HepG2 (cell line): ENCODE measurements around the gene WDR37. TPM values are rescaled to one million over a fixed set of nuclear protein-coding genes. Genes with fewer than 3 reads are reported as not detected.
A peak's percentile ranks its signal among the peaks of the same experiment; 100 is the strongest.

Experiments
- ATAC-seq: fragments of 200-7000 bp; cut with Tn5 transposase; 3 replicates; pipeline ENCODE4 v1.9.1; 2020; ENCODE audit warnings: mild to moderate bottlenecking, moderate library complexity
- BruUV-seq: library from RNA; stranded (reverse); fragments of 400-500 nt; replicated peaks from 2 replicates; lab custom pipeline; 2021; lab: Mats Ljungman, UMichigan
- CTCF ChIA-PET: fragments of 300-600 bp; formaldehyde crosslinking; extraction: SDS; loops from one replicate; lab custom pipeline; 2021; ENCODE audit warnings: low total read pairs, inconsistent platforms, low intra/inter-chr PET ratio; lab: Yijun Ruan, JAX
- POLR2A ChIA-PET: fragments of 350-600 bp; sonication (Branson Sonifier 250); formaldehyde crosslinking; loops from one replicate; lab custom pipeline; 2020; ENCODE audit warnings: antibody characterized with exemption, inconsistent platforms; lab: Yijun Ruan, JAX
- DNase-seq: peaks from one replicate; pipeline ENCODE4 v3.0.0-alpha.2; 2015; ENCODE audit warnings: low spot score
- FAIRE-seq: peaks from 3 replicates; lab custom pipeline; 2011; peaks lifted over from hg19 to GRCh38; lab: Jason Lieb, UNC
- H2AFZ ChIP-seq: one replicate; pipeline ENCODE4 v1.6.1; 2011; ENCODE audit warnings: low read length, inconsistent platforms
- H3K27ac ChIP-seq: fragments of 300-600 bp; 3 replicates; pipeline ENCODE4 v1.8.0; 2011; ENCODE audit warnings: mixed run types, mild to moderate bottlenecking, mixed read lengths, low read length, inconsistent platforms; ENCODE audit not compliant: insufficient read depth; ENCODE audit errors: extremely low read length
- H3K27me3 ChIP-seq, 2 experiments: fragments of 200-600 bp in 1 of 2; 2 replicates in 1 of 2; 3 replicates in 1 of 2; pipeline versions ENCODE4 v1.6.0 to v1.8.0; 2011; ENCODE audit warnings: low read length in 2 of 2, mild to moderate bottlenecking in 2 of 2, moderate library complexity in 2 of 2, inconsistent platforms in 1 of 2; ENCODE audit not compliant: insufficient read depth in 2 of 2, control insufficient read depth in 1 of 2
- H3K36me3 ChIP-seq, 2 experiments: fragments of 200-600 bp in 1 of 2; replicated peaks in 1 of 2; 2 replicates in 1 of 2; 3 replicates in 1 of 2; pipeline versions ENCODE4 v1.5.1 to v1.8.0; 2011; ENCODE audit warnings: low read length in 2 of 2, inconsistent platforms in 1 of 2; ENCODE audit not compliant: insufficient read depth in 2 of 2, control insufficient read depth in 1 of 2
- H3K4me1 ChIP-seq: 2 replicates; pipeline ENCODE4 v1.5.1; 2012; ENCODE audit warnings: low read length, inconsistent platforms; ENCODE audit not compliant: insufficient read depth
- H3K4me2 ChIP-seq: 2 replicates; pipeline ENCODE4 v1.6.0; 2011; ENCODE audit warnings: low read depth, low read length, inconsistent platforms
- H3K4me3 ChIP-seq, 3 experiments: fragments of 200-600 bp in 1 of 3; sonication (generic), shearing (Covaris generic) in 1 of 3; replicated peaks in 1 of 3; 2 replicates each; pipeline ENCODE4 v1.5.1; 2011 to 2016; ENCODE audit warnings: low read length in 3 of 3, inconsistent platforms in 2 of 3, low read depth in 2 of 3, mild to moderate bottlenecking in 2 of 3, control low read depth in 1 of 3, mixed read lengths in 1 of 3; ENCODE audit not compliant: insufficient read depth in 1 of 3
- H3K79me2 ChIP-seq: one replicate; pipeline ENCODE4 v1.6.1; 2011; ENCODE audit warnings: low read length, inconsistent platforms; ENCODE audit not compliant: insufficient read depth
- H3K9ac ChIP-seq: 2 replicates; pipeline ENCODE4 v1.6.0; 2011; ENCODE audit warnings: mild to moderate bottlenecking, low read depth, low read length, inconsistent platforms; ENCODE audit not compliant: insufficient read depth
- H3K9me3 ChIP-seq: 2 replicates; pipeline ENCODE4 v1.5.1; 2012; ENCODE audit warnings: mild to moderate bottlenecking, low read length
- H4K20me1 ChIP-seq: 2 replicates; pipeline ENCODE4 v1.6.0; 2011; ENCODE audit warnings: inconsistent platforms, mild to moderate bottlenecking, low read length, moderate library complexity; ENCODE audit not compliant: insufficient read depth
- E2F1 ChIP-seq: sonication (generic); formaldehyde crosslinking; IDR thresholded peaks from 2 replicates; pipeline ENCODE4 v1.5.0; 2020; ENCODE audit warnings: missing genetic modification reagents
- E2F5 ChIP-seq: sonication (generic); formaldehyde crosslinking; conservative IDR thresholded peaks from 2 replicates; pipeline ENCODE4 v1.4.0; 2020; ENCODE audit warnings: missing genetic modification reagents
- ELF3 ChIP-seq: IDR thresholded peaks from 2 replicates; pipeline ENCODE4 v1.6.1; 2016; ENCODE audit warnings: missing genetic modification reagents, missing compliant biosample characterization
- HDAC1 ChIP-seq: sonication (generic); formaldehyde crosslinking; IDR thresholded peaks from 2 replicates; pipeline ENCODE4 v1.5.1; 2020; ENCODE audit warnings: mild to moderate bottlenecking, missing genetic modification reagents
- HNF4A ChIP-seq: sonication (generic); formaldehyde crosslinking; IDR thresholded peaks from 2 replicates; pipeline ENCODE4 v1.4.0; 2020; ENCODE audit warnings: missing genetic modification reagents
- HNRNPK ChIP-seq: fragments of 200-400 bp; formaldehyde crosslinking; IDR thresholded peaks from 2 replicates; pipeline ENCODE4 v1.6.1; 2018; ENCODE audit warnings: low read length, low read depth, moderate library complexity, mild to moderate bottlenecking; ENCODE audit not compliant: poor library complexity, severe bottlenecking
- HOXA9 ChIP-seq: sonication (generic); formaldehyde crosslinking; IDR thresholded peaks from 2 replicates; pipeline ENCODE4 v1.8.1; 2022; ENCODE audit warnings: missing genetic modification reagents, mild to moderate bottlenecking, moderate library complexity, borderline replicate concordance
- IKZF1 ChIP-seq: fragments of 450-650 bp; IDR thresholded peaks from 2 replicates; pipeline ENCODE4 v1.7.1; 2016
- RCOR2 ChIP-seq: IDR thresholded peaks from 2 replicates; pipeline ENCODE4 v1.6.1; 2016; ENCODE audit warnings: missing biosample characterization, missing genetic modification reagents
- SRSF4 ChIP-seq: fragments of 200-400 bp; formaldehyde crosslinking; IDR thresholded peaks from one replicate; pipeline ENCODE4 v1.6.1; 2018; ENCODE audit warnings: mild to moderate bottlenecking, low read depth, low read length, moderate library complexity; ENCODE audit not compliant: poor library complexity, severe bottlenecking
- ZNF678 ChIP-seq: sonication (generic); formaldehyde crosslinking; IDR thresholded peaks from 2 replicates; pipeline ENCODE4 v1.4.0; 2020; ENCODE audit warnings: mild to moderate bottlenecking, missing genetic modification reagents
- ZNF800 ChIP-seq: sonication (generic); formaldehyde crosslinking; IDR thresholded peaks from 2 replicates; pipeline ENCODE4 v1.4.0; 2020; ENCODE audit warnings: missing genetic modification reagents
- WGBS: methylation state at CpG from one replicate; pipeline ENCODE4 v1.1.6; 2017; ENCODE audit warnings: low lambda C conversion rate; 5-methylcytosine and 5-hydroxymethylcytosine counted together
- in situ Hi-C: cut with HindIII; loops from 2 replicates; pipeline ENCODE4 v1.10.0; 2017; ENCODE audit warnings: low pct_unique_long_range_greater_than_20kb; ENCODE audit not compliant: extremely low pct_ligation_motif_present
- intact Hi-C: fragments of 100-400 bp; cut with micrococcal nuclease; formaldehyde crosslinking; loops from one replicate; pipeline ENCODE4 v1.10.0; 2022; ENCODE audit not compliant: unreplicated experiment
- polyA plus RNA-seq, 8 experiments: library from polyadenylated mRNA; depleted of rRNA in 3 of 8; stranded (reverse) in 7 of 8; unstranded in 1 of 8; fragments of >200 nt; fragmentation: Illumina TruSeq in 4 of 8; extraction: Trizol in 4 of 8; gene quantifications; 2 replicates each; pipeline versions ENCODE4 v1.2.1 to v1.2.3, GENCODE V29; 2011 to 2016; ENCODE audit warnings: low read depth in 4 of 8, missing spikeins in 1 of 8, mixed read lengths in 1 of 8; ENCODE audit not compliant: insufficient read depth in 1 of 8
- total RNA-seq, 5 experiments: library from RNA; depleted of rRNA; stranded (reverse); fragments of >200 nt; fragmentation: Illumina TruSeq; extraction: Trizol; gene quantifications; 2 replicates each; pipeline ENCODE4 v1.2.3, GENCODE V29; 2016; ENCODE audit warnings: low read depth in 1 of 5
- TF ChIP-seq, protein P1 (sequence below), 2 experiments: sonication (generic) in 1 of 2; formaldehyde crosslinking in 1 of 2; IDR thresholded peaks; 2 replicates each; pipeline versions ENCODE4 v1.4.0 to v1.6.1; 2016 to 2020; ENCODE audit warnings: borderline replicate concordance in 1 of 2, low read depth in 1 of 2, mild to moderate bottlenecking in 1 of 2, missing genetic modification reagents in 1 of 2
- TF ChIP-seq, protein P2 (sequence below): IDR thresholded peaks from 2 replicates; pipeline ENCODE4 v1.6.1; 2012; ENCODE audit warnings: inconsistent platforms

WDR37 gene
- total and polyA plus RNA-seq, 2 of the 13 experiments (the other 11 are each of a cell fraction or from before 2014, with no cell fraction given) = 5.9 to 7.5 TPM

GRCh38 chr10:1049425-1049958, 6.7 kb upstream of the WDR37 start (continued):
- TF ChIP-seq HDAC1 (CRISPR knock-in tag) = no peak; the same call in 1 of the 2 replicates
- TF ChIP-seq ZNF678 (CRISPR knock-in tag) = no peak
- TF ChIP-seq E2F1 (CRISPR knock-in tag) = no peak
- no peak for TF ChIP-seq RCOR2 (CRISPR knock-in tag)
- TF ChIP-seq IKZF1 = no peak
- TF ChIP-seq SRSF4 = no peak
- TF ChIP-seq HNF4A (CRISPR knock-in tag) = no peak

GRCh38 chr10:1050145-1050544, 6.0 kb upstream of the WDR37 start:
- WGBS = 3% methylated on average over 5 of the region's 5 CpGs
- peaks cover 80% of the 10 kb centered on the region for H3K79me2 ChIP-seq
- FAIRE-seq (no peak), DNase-seq (peak; percentile 22), ATAC-seq (no peak)
- ChIA-PET CTCF (no interaction called here), POLR2A (interaction anchor here (1.1 to 1.9 kb wide), 8 partner anchors 15 to 232 kb away, joined by 3 to 9 read pairs (median 4); no protein-coding TSS in a partner anchor)
- intact Hi-C loops = no loop called here
- in situ Hi-C loops = no loop called here
- H2AFZ ChIP-seq = no peak overlapping the region
- no TSS peak for BruUV-seq
- H3K4me2 ChIP-seq = peak overlapping the region; percentile 85
- peak overlapping the region; percentile 80 to 98 (median 93) for H3K4me3 ChIP-seq
- H3K9me3 ChIP-seq = no peaks in the 10 kb centered on the region
- peak overlapping the region; percentile 96 for H3K27ac ChIP-seq
- H3K4me1 ChIP-seq = peaks cover 59% of the 10 kb centered on the region
- no peaks in the 10 kb centered on the region; a peak in 1 of 5 replicates for H3K27me3 ChIP-seq
- peak overlapping the region; percentile 94 for H3K9ac ChIP-seq
- H3K36me3 ChIP-seq = peaks cover 3 to 25% of the 10 kb centered on the region in 2 experiments; a peak in 3 of 5 replicates
- peaks cover 36% of the 10 kb centered on the region for H4K20me1 ChIP-seq
- TF ChIP-seq ZNF800 (CRISPR knock-in tag) (no peak), HOXA9 (CRISPR knock-in tag) (no peak), E2F5 (no peak), HNRNPK (no peak), ELF3 (no peak)
- TF ChIP-seq, protein P1, sequence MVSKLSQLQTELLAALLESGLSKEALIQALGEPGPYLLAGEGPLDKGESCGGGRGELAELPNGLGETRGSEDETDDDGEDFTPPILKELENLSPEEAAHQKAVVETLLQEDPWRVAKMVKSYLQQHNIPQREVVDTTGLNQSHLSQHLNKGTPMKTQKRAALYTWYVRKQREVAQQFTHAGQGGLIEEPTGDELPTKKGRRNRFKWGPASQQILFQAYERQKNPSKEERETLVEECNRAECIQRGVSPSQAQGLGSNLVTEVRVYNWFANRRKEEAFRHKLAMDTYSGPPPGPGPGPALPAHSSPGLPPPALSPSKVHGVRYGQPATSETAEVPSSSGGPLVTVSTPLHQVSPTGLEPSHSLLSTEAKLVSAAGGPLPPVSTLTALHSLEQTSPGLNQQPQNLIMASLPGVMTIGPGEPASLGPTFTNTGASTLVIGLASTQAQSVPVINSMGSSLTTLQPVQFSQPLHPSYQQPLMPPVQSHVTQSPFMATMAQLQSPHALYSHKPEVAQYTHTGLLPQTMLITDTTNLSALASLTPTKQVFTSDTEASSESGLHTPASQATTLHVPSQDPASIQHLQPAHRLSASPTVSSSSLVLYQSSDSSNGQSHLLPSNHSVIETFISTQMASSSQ (IDR thresholded peaks at IDR 0.05; ENCODE audit: low read depth) = no peak
- TF ChIP-seq, protein P1 (CRISPR knock-in tag; IDR thresholded peaks at IDR 0.05; ENCODE audit: borderline replicate concordance) = no peak
- TF ChIP-seq, protein P2, sequence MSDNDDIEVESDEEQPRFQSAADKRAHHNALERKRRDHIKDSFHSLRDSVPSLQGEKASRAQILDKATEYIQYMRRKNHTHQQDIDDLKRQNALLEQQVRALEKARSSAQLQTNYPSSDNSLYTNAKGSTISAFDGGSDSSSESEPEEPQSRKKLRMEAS = no peak
